ENCODE results near the gene TECPR2.

Gene TECPR2

DNA sequence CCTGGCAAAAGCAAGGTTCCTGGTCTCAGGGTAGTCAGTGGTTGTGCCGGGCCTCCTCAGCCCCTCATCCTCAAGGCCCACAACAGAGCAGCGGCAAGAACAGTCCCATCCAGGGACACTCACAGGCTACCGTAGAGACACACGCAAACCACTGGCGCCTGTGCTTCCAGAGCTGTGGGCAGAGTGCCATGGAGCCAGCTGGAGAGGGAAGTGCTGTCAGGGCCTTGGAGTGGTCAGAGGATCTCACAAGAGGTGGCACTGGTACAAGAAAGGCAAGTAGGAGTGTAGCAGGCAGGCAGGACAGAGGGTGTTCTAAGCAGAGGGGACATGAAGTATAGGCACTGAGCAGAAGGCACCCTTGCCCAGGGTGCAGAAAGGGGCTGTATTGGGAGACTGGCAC is 112.2 kb downstream of the TECPR2 start:
- no peak for DNase-seq

DNA sequence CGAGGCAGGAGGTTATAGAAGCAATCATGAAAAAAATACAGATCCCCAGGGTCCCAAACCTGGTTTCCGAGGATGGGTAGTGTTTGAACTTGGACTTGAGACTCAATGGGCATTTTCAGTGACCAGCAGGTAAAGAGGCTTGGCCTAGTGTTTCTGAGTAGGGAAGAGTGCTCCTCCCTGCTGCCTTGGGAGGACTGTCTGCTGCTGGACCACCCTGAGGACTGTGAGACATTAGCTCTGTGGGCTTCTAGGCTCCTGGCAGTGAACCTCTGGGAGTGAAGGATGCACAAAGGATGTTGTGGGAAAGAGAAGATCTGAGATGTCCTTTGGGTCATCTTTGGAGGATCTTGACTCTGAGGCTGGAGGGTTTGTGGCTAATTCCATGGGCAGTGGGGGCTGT is 116.4 kb downstream of the TECPR2 start:
- DNase-seq, result no peak

DNA sequence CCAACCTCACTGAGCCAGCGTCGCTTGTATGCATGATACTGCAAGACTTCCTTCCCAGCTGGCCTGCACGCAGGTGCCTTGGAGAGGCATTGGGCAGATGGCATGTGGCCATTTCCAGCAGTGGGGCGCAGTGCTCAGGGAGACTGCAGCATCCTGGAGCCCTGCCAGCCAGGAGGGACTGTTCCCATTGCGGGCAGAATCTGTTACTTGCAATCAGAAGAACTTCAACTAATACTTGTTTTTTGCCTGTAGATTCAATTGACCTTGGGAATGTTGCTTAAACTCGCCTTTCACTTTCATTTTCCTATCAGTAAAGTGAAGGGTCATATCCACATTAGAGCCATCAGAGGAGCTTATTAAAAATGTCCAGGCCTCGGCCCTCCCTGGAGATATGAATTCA is 117.0 kb downstream of the TECPR2 start:
- peak; percentile 40 for DNase-seq

DNA sequence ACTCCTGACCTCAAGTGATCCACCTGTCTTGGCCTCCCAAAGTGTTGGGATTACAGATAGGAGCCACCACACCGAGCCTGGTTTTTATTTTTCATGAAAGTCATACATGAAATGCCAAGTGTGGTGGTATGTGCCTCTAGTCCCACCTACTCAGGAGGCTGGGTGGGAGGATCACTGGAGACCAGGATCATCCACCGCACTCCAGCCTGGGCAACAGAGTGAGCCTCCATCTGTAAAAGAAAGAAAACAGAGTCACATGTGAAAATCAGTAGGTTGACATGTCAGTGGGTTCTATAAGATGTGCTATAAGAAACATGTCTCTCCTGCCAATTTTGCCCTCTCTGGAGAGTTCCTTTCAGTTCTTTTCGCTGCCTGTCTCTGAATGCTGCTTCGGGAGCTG is 118.6 kb downstream of the TECPR2 start:
- no peak for DNase-seq

DNA sequence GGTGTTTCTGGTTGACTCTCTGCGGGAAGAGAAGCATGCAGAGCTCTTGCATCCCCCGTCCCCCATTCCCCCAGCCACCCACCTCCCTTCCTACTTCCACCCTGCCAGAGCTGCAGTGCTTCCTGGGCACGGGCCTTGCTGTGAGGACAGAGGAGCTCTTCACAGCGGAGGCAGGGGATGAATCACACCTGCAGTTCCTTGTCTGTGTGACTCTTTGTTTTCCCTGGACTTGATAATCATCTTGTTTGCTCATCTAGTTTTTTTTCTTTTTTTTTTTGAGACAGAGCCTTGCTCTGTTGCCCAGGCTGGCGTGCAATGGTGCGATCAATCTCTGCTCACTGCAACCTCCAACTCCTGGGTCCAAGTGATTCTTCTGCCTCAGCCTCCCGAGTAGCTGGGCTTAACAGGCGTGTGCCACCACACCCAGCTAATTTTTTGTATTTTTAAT is 119.1 kb downstream of the TECPR2 start:
- no peak for DNase-seq

DNA sequence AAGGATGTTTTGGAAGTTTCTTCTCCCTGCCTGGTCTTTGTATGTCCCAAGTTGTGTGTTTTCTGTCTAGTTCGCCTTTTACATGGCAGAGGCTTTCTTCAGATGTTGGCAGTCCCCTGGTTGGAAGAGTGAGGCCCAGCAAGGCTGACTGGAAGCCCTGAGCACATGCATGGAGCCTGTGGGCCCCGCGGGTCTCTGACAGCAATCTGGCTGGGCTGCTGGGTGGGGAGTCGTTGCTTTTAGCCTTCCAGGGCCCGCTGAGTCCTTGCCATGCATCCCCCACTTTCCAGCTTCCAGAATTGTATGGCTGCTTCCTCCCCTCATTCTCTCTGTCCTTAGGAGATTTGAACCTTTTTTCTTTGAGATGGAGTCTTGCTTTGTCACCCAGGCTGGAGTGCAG is 121.6 kb downstream of the TECPR2 start:
- no peak for DNase-seq

DNA sequence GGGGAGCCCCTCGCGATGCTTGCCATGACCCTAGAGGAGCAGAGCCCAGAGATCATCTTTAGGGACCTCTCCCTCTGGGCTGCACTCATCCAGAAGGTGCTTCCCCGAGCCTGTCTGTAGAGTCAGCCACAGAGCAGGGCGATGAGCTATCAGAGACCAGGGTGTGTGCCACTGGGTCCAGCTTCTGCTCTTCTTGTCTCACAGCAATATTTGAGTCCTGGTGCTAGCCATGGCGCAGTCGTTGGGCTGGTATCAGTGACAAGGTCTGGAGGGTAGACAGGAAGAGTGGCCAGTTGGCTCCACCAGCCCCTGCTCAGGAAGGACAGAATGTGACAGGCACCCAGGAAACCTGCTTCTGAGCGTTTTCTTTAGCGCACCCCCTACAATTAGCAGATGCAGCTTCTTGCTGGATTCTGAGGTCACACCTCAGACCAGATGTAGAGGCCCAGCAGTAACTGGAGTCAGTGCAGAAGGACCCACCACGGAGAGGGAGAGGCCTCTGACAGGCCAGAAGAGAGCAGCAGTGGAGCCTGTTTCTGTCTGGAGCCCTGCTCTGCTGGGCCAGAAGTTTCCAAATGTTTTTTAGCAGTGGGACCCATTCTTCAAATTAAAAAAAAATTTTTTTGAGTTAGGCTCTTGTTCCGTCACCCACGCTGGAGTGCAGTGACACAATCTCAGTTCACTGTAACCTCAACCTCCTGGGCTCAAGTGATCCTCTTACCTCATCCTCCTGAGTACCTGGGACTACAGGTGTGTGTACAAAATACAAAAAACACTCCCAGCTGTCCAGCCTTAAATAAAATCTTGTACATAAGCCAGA is 123.2 kb downstream of the TECPR2 start:
- DNase-seq, result no peak

DNA sequence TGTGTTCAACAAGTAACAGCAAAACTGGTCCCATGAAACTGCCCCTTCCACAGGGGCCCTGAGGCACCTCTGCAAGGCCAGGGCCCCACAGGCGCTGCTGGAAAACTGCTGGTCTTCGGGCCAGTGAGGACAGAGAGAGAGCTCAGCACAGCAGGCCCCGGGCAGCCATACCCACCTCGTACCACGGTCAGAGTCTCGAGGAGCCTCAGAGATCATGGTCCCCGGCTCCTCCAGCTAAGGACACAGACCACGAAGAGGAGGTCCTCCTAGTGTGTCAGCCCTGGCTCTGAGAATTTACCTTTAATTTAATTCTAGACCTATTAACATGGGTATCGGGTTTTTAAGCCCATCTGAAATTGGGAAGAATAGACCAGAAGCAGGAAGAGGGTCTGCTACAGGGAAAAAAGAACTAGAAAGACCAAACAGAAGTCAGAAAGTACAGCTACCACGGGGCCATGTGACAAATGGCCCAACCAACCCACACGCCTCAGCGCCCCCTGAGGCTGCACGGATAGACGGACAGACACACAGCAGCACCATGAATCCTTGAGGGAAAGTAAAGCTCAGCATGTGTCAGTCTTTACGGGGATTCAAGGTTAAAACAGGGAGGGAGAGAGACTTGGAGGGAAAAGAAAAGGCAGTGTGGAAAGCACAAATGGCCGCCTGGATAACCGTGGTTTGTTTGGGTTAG is 123.9 kb downstream of the TECPR2 start:
- DNase-seq, result no peak

DNA sequence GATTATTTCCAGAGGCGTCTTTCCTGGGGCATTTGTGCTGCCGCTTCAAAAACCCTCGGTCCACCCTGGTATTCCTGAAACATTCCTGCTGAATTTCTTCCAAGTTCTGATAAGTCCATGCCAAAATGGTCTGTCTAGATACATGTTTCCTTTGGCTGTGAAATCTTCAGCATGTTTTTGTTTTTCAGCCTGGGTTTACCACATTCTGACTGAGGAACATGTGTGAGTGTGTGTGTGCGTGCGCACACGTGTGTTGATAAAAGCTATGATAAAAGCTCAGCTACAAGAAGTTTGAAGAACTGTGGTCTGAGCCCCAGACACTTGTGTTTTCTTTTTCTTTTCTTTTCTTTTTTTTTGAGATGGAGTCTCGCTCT is 124.5 kb downstream of the TECPR2 start:
- DNase-seq, result no peak

DNA sequence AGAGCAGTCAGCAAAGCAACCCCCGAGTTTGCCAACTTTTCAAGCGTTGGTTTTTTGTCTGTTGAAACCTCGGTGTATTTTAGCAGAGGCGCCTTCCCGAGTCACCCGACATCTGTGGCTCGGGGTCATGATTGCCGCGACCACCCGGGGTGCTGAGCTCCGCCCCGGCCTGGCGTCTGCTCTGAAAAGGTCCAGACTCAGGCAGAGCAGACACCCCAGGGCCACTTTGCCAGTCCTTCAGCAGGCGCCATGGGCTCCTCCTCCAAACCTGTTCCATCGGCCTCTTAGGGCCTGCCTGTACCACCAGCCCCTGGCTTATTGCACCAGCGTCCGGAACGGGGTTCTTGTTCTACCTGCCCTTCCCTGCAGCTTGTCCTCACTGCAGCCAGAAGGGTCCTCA is 127.7 kb downstream of the TECPR2 start:
- DNase-seq, result no peak

DNA sequence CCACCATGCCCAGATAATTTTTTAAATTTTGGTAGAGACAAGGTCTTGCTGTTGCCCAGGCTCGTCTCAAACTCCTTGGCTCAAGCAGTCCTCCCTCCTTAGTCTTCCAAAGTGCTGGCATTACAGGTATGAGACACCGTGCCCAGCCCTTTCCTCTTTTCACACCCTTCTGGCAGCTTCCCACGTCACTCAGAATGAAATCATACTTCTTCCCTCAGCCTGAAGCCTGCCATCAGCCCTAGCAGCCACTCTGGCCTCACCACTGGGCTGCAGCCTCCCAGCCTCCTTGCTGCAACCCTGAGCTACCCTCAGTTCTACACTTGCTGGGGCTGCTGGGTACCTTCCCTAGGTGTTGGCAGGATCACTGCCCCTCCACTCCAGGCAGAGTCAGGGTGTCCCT is 128.6 kb downstream of the TECPR2 start:
- no peak for DNase-seq

DNA sequence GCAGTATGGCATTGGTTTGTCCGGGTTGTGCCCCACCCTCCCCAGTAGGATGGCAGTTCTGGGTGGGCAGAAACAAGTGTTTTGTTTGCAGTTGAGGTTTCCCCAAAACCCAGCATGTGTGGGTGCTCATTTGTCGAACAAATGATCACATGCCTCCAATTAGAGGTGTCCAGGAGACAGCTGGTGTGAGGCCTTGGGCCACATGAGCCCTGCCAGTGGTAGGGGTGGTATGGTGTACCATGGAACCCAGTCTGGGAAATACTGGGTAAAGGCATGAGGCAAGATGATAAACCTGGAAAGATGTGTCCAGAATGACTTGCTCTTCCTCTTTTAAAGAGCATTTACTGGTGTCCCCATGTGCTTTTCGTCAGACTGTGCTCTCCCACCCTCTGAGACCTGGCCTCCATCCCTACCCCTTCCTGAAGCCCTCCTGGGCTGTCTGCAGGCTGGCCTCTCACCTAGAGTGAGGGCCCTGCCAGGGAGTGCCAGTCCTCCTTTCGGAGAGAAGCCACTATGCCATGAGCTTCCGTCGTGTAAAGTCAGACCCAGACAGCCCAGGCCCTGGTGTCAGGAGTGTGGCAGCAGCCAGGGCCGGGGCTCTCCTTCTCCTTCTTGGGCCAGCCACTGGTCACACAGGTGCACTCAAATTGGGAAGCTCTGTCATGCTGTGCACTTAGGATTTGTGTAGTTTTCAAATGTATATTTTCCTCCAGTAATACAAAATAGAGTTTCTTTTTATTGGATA is 129.2 kb downstream of the TECPR2 start:
- DNase-seq, result no peak

DNA sequence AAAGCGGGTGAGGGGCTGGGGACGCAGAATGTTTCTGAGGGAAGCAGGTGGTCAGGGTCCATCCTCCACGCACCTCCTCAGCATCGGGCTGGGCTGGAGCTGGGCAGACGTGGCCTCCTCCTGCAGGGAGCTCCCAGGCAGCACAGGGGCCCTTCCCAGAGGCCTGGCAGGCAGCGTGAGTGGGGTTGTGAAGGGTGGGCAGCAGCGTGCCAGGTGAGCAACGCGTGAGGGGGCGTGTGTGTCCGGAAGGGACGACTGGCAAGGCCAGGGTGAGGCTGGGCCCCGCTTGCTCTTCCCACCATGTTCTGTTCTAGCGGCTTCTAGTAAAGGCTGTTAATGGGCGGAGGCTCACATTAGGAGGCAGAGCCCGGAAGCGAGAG is 129.8 kb downstream of the TECPR2 start:
- no peak for DNase-seq

DNA sequence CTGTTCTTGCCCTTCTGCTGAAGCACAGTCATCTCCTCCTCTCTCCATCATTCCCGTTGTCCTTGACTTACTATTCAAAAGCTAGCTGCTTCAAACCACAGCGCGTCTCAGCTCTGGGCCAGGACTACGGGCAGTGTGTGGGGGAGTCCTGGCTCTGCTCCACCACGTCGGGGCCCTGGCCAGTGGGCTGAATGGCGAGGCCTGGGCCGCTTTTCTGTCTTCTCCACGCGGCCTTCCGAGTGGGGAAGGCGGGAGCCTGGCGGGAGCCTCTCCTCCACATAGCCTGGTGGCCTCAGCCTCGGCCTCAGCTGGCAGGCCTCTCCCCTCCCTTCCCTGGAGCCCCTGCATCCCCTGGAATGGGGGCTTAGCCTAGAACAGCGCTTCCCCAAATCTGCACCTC is 130.4 kb downstream of the TECPR2 start:
- no peak for DNase-seq

DNA sequence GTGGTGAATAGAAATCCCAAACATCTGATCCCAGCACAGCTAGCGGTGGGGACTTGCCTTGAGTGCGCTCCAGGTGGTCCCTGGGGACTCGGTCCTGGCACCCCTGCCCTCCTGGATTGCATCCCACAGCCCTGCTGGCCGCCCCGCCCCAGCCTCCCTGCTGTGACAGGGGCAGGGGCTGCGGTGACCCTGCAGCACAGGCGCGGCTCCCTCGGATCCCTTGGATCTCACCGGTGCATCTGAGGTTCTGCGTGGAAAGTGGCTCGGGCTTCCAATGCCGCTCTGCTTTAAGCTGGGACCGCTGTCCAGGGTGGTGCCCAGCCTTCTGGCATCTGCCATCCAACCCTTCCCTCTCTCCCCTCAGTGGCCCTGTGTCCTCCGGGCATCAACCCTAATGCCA is 130.8 kb downstream of the TECPR2 start:
- no peak for DNase-seq

DNA sequence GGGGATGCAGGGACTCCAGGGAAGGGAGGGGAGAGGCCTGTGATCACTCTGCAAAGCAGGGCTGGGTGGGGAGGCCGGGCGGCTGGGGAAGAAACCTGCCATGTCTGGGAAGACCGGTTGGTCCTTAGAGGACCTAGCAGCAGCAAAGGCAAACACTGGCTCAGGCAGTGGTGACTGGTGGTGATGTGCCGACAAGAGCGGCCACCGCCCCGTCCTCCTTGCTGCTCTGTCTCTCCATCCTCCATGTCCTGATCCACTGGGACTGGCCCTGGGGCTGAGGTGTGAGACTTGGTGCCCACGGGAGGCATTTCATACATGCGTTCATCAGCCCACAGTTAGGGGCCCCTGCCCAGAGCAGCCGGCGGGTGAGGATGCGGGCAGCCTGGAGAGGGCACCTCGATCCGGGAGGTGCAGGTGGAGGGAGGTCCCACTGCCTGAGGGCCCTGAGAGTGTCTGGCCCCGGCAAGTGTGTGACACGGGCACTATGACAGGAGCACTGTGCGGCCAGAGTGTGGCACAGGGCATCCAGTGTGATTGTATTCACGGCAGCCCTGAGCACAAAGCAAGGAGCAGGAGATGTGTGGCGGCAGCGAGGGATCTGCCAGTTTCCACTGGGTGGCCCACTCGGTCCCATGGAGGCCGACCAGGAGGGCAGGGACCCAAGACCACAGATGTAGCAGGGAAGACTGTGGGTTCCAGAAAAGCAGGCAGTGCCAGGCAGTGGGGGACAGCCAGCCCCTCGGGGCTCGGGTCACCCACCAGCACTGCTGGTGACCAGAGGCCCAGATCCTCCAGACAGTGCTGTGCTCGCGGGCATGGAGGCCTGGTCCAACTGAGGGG is 133.0 kb downstream of the TECPR2 start:
- DNase-seq, result no peak

DNA sequence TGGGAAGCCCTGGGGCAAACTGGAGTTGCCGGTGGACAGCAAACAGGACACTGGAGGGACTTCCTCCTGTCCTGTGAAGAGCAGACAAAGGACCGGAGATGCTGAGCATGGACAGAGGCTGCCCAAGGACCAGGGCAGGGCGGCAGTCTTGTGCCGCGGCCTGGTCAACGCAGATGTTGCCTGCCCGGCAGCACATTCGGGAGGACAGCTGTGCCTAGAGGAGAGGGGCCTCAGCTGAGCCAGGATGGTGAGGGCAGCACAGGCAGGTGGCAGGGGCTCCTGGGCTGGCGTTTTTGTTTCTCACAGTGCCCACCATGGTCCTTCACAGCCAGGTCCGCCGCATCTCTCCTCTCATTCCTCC is 133.6 kb downstream of the TECPR2 start:
- no peak for DNase-seq

DNA sequence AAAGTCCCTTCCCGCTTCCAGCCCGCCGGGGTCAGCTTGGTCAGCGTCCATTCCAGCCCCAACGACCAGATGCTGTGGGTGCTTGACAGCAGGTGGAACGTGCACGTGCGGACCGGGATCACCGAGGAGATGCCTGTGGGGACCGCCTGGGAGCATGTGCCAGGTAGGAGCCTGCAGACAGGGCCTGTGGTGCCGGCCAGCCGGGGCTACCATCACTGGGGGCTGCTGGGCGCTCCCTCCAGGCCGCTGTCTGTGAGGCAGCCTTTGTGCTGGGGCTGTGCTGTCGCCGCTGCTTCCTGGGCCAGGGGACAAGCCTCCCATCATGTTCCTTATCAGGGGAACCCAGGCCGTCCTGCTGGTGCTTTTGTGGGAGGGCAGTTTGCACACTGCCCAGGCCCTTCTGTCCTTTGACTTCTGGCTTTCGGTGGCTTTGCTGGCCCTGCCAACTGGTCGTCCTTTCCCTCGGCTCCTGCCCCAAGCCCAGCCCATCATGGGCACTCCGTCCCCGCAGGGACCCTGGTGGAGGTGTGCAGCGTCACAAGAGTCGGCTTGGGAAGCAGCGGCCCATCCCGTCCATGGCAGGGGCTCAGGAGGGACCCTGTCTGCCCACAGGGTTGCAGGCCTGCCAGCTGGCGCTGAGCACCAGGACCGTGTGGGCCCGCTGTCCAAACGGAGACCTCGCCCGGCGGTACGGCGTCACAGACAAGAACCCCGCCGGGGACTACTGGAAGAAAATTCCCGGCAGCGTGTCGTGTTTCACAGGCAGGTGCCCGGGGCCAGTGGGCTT is 134.4 kb downstream of the TECPR2 start:
- DNase-seq, result no peak

DNA sequence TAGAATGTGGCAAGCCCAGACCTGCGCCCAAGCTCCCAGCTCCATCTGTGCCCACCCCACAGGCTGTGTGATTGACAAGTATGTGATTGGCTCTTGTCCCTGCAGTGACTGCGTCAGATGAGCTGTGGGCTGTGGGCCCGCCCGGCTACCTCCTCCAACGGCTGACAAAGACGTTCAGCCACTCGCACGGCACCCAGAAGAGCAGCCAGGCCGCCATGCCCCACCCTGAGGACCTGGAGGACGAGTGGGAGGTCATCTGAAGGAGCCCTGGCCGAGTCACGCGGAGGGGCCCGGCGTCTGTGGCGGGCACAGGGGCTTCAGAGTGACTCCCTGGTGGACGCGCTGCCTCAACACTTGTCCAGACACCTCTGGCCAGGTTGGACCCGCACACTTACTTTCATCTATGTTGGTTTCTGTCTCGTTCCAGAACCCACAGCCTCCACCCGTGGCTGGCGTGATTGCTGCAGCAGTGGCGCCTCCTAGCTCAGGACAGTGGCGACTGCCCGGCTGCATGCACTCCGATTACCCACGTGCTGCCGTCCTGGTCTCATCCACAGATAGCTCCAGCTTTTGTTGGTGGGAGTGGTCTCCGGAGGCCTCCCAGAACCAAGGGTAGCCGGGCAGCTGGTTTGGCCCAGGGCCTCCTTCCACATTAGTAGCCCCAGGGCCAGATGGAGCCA is 135.4 kb downstream of the TECPR2 start:
- DNase-seq, result no peak

DNA sequence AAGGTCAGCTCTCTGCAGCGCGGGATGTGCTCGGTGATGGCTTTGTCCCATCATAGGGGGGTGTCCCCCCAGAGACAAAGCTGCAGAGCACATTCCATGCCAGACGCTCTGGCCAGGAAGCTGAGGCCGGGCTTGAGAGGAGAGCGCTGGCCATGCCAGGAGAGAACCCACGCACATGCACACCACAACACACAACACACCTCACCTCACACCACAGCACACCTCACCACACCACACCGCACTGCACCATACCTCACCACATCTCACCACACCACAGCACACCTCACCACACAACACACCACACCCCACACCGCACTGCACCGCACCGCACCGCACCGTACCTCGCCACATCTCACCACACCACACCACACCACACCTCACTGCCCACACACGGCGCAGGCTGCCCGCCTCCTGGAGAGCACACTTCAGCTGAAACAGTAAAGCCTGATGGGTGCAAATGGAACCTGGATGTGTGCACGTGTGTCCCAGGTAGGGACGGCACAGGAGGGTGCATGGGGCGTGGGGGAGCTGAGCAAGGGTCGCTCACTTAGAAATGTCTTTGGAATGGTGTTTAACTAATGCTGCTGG is 136.0 kb downstream of the TECPR2 start:
- no peak for DNase-seq

Data from NCI-H510A (cell line).